HG03558 (cell line): ENCODE results near the gene OR2T3.
"Not testable (repeated sequence)": the region's sequence is repeated elsewhere in the genome, so short reads cannot be mapped to it uniquely, and the experiment has no call there.

Experiments used
- ATAC-seq: cut with Tn5 transposase; IDR thresholded peaks from one replicate; pipeline ENCODE4 v1.9.1; 2021; ENCODE audit warnings: moderate number of reproducible peaks; ENCODE audit not compliant: unreplicated experiment; ENCODE audit errors: extremely low read depth

OR2T3 gene

GRCh38 chr1:248473051-248473450, at the start of gene OR2T3:
TSS of gene OR2T3 (plus strand) at chr1:248473351. CDS start at chr1:248473351, 0 bp downstream.
- not testable (repeated sequence) for ATAC-seq

GRCh38 chr1:248427526-248428191, 45.5 kb upstream of the OR2T3 start:
- ATAC-seq, result peak; percentile 18

- ATAC-seq, result peak; percentile 96
Observed at GRCh38 chr1:248428192-248428533, 45.0 kb upstream of the OR2T3 start.

- ATAC-seq, result not testable (repeated sequence)
Observed at GRCh38 chr1:248431683-248432082, 41.5 kb upstream of the OR2T3 start.

GRCh38 chr1:248432201-248432600, 41.0 kb upstream of the OR2T3 start:
- not testable (repeated sequence) for ATAC-seq

GRCh38 chr1:248433811-248434415, 39.2 kb upstream of the OR2T3 start:
- ATAC-seq, result not testable (repeated sequence)

- peak; percentile 47 for ATAC-seq
Observed at GRCh38 chr1:248434913-248435312, 38.2 kb upstream of the OR2T3 start.

GRCh38 chr1:248436303-248436702, 36.8 kb upstream of the OR2T3 start:
- ATAC-seq, result peak; percentile 40

- peak; percentile 30 for ATAC-seq
Observed at GRCh38 chr1:248438668-248439067, 34.5 kb upstream of the OR2T3 start.

GRCh38 chr1:248439283-248439682, 33.9 kb upstream of the OR2T3 start:
- not testable (repeated sequence) for ATAC-seq

- not testable (repeated sequence) for ATAC-seq
Observed at GRCh38 chr1:248442500-248443277, 30.5 kb upstream of the OR2T3 start.

- not testable (repeated sequence) for ATAC-seq
Observed at GRCh38 chr1:248444603-248445002, 28.5 kb upstream of the OR2T3 start.

- ATAC-seq, result not testable (repeated sequence)
Observed at GRCh38 chr1:248445399-248445798, 27.8 kb upstream of the OR2T3 start, which contains the start of gene OR2T2. TSS of gene OR2T2 (plus strand) at chr1:248445637. CDS start at chr1:248452798, 7,161 bp downstream.

GRCh38 chr1:248448409-248449074, 24.6 kb upstream of the OR2T3 start:
- ATAC-seq, result peak; percentile 41

- not testable (repeated sequence) for ATAC-seq
Observed at GRCh38 chr1:248449821-248450465, 23.2 kb upstream of the OR2T3 start.

GRCh38 chr1:248450466-248451145, 22.5 kb upstream of the OR2T3 start:
- ATAC-seq, result peak; percentile 43

- ATAC-seq, result not testable (repeated sequence)
Observed at GRCh38 chr1:248453619-248454018, 19.5 kb upstream of the OR2T3 start.

- not testable (repeated sequence) for ATAC-seq
Observed at GRCh38 chr1:248455045-248455444, 18.1 kb upstream of the OR2T3 start.

GRCh38 chr1:248456635-248457034, 16.5 kb upstream of the OR2T3 start:
- not testable (repeated sequence) for ATAC-seq
